Ishikawa (cell line): ENCODE measurements around the gene SNAP91.

Source experiments
- CEBPB ChIP-seq: IDR thresholded peaks from 2 replicates; pipeline ENCODE4 v1.6.1; 2012
- CREB1 ChIP-seq: IDR thresholded peaks from 2 replicates; pipeline ENCODE4 v1.6.1; 2012; ENCODE audit warnings: low read depth
- EGR1 ChIP-seq: IDR thresholded peaks from 2 replicates; pipeline ENCODE4 v1.6.1; 2012
- EP300 ChIP-seq: IDR thresholded peaks from 2 replicates; pipeline ENCODE4 v1.6.1; 2012; ENCODE audit warnings: borderline replicate concordance
- FOXM1 ChIP-seq: IDR thresholded peaks from 2 replicates; pipeline ENCODE4 v1.6.1; 2012; ENCODE audit warnings: low read depth, borderline replicate concordance
- NFIC ChIP-seq: IDR thresholded peaks from 2 replicates; pipeline ENCODE4 v1.6.1; 2012
- RAD21 ChIP-seq: IDR thresholded peaks from 2 replicates; pipeline ENCODE4 v1.6.1; 2012; ENCODE audit warnings: low read depth
- REST ChIP-seq: IDR thresholded peaks from 2 replicates; pipeline ENCODE4 v1.6.1; 2012; ENCODE audit warnings: low read depth, mild to moderate bottlenecking
- TAF1 ChIP-seq: IDR thresholded peaks from 2 replicates; pipeline ENCODE4 v1.6.1; 2012; ENCODE audit warnings: low read depth, mild to moderate bottlenecking
- TCF12 ChIP-seq: IDR thresholded peaks from 2 replicates; pipeline ENCODE4 v1.6.1; 2012; ENCODE audit warnings: low read depth
- TEAD4 ChIP-seq: IDR thresholded peaks from 2 replicates; pipeline ENCODE4 v1.6.1; 2012
- USF1 ChIP-seq: IDR thresholded peaks from 2 replicates; pipeline ENCODE4 v1.6.1; 2012
- YY1 ChIP-seq: IDR thresholded peaks from 2 replicates; pipeline ENCODE4 v1.6.1; 2012; ENCODE audit warnings: low read depth
- ZBTB7A ChIP-seq: IDR thresholded peaks from 2 replicates; pipeline ENCODE4 v1.6.1; 2012; ENCODE audit warnings: low read depth
- TF ChIP-seq, protein P1 (sequence below): IDR thresholded peaks from 2 replicates; pipeline ENCODE4 v1.6.1; 2012

Gene SNAP91

GRCh38 chr6:83633609-83634008, 75.3 kb downstream of the SNAP91 start:
- TF ChIP-seq RAD21 (no peak), ZBTB7A (no peak), TCF12 (no peak), REST (no peak), FOXM1 (no peak), TEAD4 (no peak), USF1 (no peak), CREB1 (no peak), YY1 (no peak), EP300 (no peak), NFIC (no peak), CEBPB (no peak), EGR1 (no peak), TAF1 (no peak)
- TF ChIP-seq, protein P1, sequence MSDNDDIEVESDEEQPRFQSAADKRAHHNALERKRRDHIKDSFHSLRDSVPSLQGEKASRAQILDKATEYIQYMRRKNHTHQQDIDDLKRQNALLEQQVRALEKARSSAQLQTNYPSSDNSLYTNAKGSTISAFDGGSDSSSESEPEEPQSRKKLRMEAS: no peak

DNA sequence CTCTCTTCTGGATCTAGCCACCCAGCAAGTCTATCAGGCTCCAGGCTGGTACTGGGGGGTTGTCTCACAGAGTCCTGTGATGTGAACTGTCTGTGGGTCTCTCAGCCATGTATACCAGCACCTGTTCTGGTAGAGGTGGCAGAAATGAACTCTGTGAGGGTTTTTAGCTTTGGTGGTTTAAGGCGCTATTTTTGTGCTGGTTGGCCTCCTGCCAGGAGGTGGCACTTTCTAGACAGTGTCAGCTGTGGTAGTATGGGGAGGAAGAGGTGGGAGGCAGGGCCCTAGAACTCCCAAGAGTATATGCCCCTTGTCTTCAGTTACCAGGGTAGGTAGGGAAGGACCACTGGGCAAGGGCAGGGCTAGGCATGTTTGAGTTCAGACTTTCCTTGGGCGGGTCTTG, 75.8 kb downstream of the SNAP91 start:
- no peak for TF ChIP-seq USF1
- no peak for TF ChIP-seq TAF1
- no peak for TF ChIP-seq ZBTB7A
- no peak for TF ChIP-seq EP300
- TF ChIP-seq RAD21: no peak
- no peak for TF ChIP-seq FOXM1
- TF ChIP-seq EGR1: no peak
- no peak for TF ChIP-seq CREB1
- TF ChIP-seq, protein P1: no peak
- TF ChIP-seq CEBPB: no peak
- TF ChIP-seq TEAD4: no peak
- TF ChIP-seq TCF12: no peak
- no peak for TF ChIP-seq NFIC
- no peak for TF ChIP-seq REST
- no peak for TF ChIP-seq YY1

GRCh38 chr6:83615025-83615999, 93.6 kb downstream of the SNAP91 start:
- TF ChIP-seq TCF12 (no peak), RAD21 (peak; percentile 49), REST (no peak), CREB1 (no peak), EP300 (no peak), NFIC (no peak), FOXM1 (no peak), TEAD4 (no peak)
- TF ChIP-seq, protein P1: no peak
